ENCODE results near the gene ASCC1.

ASCC1 gene

DNA sequence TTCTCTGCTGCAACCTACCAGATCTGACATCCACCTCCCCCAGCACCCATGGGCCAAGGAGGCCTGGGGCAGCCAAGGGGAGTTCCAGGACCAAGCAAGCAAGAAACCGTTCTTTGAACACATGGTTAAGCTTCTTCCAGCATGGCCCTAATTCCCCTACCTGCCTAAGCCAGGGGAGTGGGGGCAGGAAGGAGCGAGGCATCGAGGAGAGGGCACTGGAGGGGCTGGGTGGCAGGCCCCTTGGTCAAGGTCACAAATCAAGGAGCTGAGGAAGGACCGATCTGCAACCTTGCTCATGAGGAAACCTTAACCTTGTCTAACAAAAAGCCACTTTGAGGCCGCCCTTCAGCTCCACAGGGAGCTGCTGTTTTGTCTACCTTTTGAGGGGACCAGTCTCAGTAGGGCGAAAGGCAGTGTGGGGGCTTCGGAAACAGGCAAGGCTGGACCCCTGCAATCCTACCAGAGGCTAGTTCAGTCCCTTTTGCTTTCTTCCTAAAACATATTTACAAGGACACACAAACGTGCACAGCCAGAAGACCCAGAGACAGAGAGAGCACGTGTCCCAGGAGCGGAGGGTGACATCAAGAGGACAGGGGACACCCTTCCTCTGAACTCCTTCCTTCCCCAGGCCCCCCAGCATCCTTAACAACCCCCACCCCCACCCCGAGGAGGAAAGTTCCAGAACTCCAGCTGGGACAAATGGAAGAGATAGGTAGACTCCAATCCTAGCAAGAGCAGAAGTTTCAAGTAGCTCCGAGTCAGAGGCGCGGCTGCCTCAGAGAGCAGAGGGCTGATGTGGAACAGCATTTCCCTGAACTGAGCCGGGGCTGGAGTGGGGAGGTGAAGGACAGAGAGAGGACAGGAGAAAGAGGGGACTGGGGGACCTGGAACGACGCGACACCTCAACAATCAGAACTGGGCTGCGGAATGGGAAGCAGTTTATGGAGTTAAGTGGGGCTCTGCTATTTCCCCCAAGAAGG lies 155.9 kb downstream of the ASCC1 start:
- Histone ChIP-seq H3K79me2 (ENCODE audit: control insufficient read depth, insufficient read depth, low read length) (no peaks in the 10 kb centered on the region), H3K4me3 (ENCODE audit: low read length) (no peak overlapping the region), H2BK120ac (ENCODE audit: low read depth, low read length) (no peak overlapping the region), H3K79me1 (ENCODE audit: low read length) (no peaks in the 10 kb centered on the region), H2BK5ac (ENCODE audit: low read length) (no peak overlapping the region), H3K4ac (ENCODE audit: low read depth, low read length) (no peak overlapping the region), H3K27ac (ENCODE audit: low read depth, low read length) (no peak overlapping the region), H3K27me3 (ENCODE audit: insufficient read depth, low read length, poor library complexity) (no peaks in the 10 kb centered on the region), H3K4me1 (ENCODE audit: control insufficient read depth, low read depth, low read length) (no peaks in the 10 kb centered on the region), H2BK15ac (replicated peaks; ENCODE audit: low read depth) (no peak overlapping the region), H3K36me3 (ENCODE audit: control insufficient read depth, insufficient read depth, low read length) (no peaks in the 10 kb centered on the region), H3K4me2 (ENCODE audit: low read length) (no peak overlapping the region), H4K8ac (ENCODE audit: low read depth, low read length) (no peak overlapping the region), H3K23ac (ENCODE audit: low read length) (no peak overlapping the region), H3K18ac (ENCODE audit: low read length) (no peak overlapping the region), H2AK5ac (ENCODE audit: low read length) (no peak overlapping the region), H4K5ac (ENCODE audit: low read length) (no peak overlapping the region), H3K56ac (ENCODE audit: low read length) (peak overlapping the region; percentile 38), H3K9ac (ENCODE audit: low read length) (no peak overlapping the region)
- DNase-seq: no peak
- no CpG with 5 or more reads among the region's 19 CpGs for WGBS (ENCODE audit: extremely low coverage, insufficient coverage, low lambda C conversion rate)

DNA sequence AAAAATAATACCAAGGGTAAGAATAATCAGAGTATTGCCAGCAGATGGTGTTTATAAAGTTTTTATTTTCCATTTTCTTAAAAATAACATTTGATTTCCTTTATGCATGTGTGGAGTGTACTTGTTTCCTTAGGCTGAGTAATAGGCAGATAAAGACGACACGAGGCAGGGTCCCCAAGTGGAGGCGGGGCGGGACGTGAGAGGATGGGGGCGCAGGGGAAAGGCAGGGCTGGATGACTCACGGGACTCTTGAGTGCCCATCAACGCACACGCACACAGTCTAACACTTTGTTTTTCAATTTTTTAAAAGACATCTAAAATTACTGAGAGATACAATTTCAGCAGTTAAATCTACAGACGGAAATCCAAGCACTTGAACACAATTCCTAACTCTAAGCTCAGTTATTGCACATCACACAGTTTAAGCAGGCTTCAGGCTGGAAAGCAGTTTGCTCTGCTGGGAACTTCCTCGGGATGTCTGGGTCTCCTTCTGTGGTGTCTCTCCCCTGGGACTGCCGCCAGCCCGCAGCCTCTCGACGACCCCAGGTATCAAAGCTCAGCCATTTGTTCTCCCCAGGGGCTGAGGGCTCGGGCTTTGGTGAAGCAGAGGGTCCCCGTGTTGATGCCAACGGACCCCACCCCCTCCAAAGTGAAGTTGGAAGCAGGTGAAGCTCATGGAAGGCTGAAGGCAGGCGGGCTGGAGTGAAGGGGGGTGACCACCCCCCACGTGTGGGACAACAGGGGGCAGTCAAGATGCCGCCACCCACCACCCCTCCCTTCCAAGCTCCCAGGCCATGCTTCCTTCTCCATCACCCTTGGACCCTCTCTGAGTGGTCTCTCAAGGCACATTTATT lies 156.9 kb downstream of the ASCC1 start:
- Histone ChIP-seq H3K4me3 (ENCODE audit: low read length) (no peak overlapping the region), H3K4ac (ENCODE audit: low read depth, low read length) (no peak overlapping the region), H2BK5ac (ENCODE audit: low read length) (no peak overlapping the region), H3K79me2 (ENCODE audit: control insufficient read depth, insufficient read depth, low read length) (no peaks in the 10 kb centered on the region), H2AK5ac (ENCODE audit: low read length) (no peak overlapping the region), H4K8ac (ENCODE audit: low read depth, low read length) (no peak overlapping the region), H3K79me1 (ENCODE audit: low read length) (no peaks in the 10 kb centered on the region), H3K27ac (ENCODE audit: low read depth, low read length) (no peak overlapping the region), H3K9ac (ENCODE audit: low read length) (no peak overlapping the region), H4K5ac (ENCODE audit: low read length) (no peak overlapping the region), H3K18ac (ENCODE audit: low read length) (no peak overlapping the region), H3K23ac (ENCODE audit: low read length) (no peak overlapping the region), H3K27me3 (ENCODE audit: insufficient read depth, low read length, poor library complexity) (no peaks in the 10 kb centered on the region), H2BK120ac (ENCODE audit: low read depth, low read length) (no peak overlapping the region), H3K36me3 (ENCODE audit: control insufficient read depth, insufficient read depth, low read length) (no peaks in the 10 kb centered on the region), H2BK15ac (replicated peaks; ENCODE audit: low read depth) (no peak overlapping the region), H3K4me2 (ENCODE audit: low read length) (no peak overlapping the region), H3K56ac (ENCODE audit: low read length) (peak overlapping the region; percentile 5), H3K4me1 (ENCODE audit: control insufficient read depth, low read depth, low read length) (no peaks in the 10 kb centered on the region)
- WGBS (ENCODE audit: extremely low coverage, insufficient coverage, low lambda C conversion rate): no CpG with 5 or more reads among the region's 21 CpGs
- DNase-seq: no peak

DNA sequence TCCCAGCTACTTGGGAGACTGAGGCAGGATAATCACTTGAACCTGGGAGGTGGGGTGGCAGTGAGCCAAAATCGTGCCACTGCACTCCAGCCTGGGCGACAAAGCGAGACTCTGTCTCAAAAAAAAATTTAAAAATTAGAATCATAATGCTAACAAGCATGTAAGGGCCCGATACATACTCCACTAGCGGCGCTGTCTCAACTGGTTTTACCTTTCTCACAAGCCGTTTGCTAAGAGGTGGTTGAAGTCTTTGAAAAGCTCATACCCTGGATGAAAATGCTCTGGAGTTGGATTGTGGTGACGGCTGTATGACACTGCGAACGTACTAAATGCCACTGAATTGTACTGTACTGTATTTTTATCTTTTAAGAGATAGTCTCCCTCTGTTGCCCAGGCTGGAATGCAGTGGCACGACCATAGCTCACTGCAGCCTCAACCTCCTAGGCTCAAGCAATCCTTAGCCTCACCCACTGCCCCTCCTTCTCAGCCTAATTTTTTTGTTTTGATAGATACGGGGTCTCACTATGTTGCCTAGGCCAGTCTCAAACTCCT lies 157.7 kb downstream of the ASCC1 start:
- H3K79me2 ChIP-seq (ENCODE audit: control insufficient read depth, insufficient read depth, low read length): no peaks in the 10 kb centered on the region
- H4K8ac ChIP-seq (ENCODE audit: low read depth, low read length): no peak overlapping the region
- H3K4me2 ChIP-seq (ENCODE audit: low read length): no peak overlapping the region
- H3K36me3 ChIP-seq (ENCODE audit: control insufficient read depth, insufficient read depth, low read length): no peaks in the 10 kb centered on the region
- H4K5ac ChIP-seq (ENCODE audit: low read length): no peak overlapping the region
- no peak for DNase-seq
- no peaks in the 10 kb centered on the region for H3K4me1 ChIP-seq (ENCODE audit: control insufficient read depth, low read depth, low read length)
- H2BK5ac ChIP-seq (ENCODE audit: low read length): no peak overlapping the region
- H3K4me3 ChIP-seq (ENCODE audit: low read length): no peak overlapping the region
- no peak overlapping the region for H3K27ac ChIP-seq (ENCODE audit: low read depth, low read length)
- no peak overlapping the region for H2BK120ac ChIP-seq (ENCODE audit: low read depth, low read length)
- H2BK15ac ChIP-seq (replicated peaks; ENCODE audit: low read depth): no peak overlapping the region
- H3K79me1 ChIP-seq (ENCODE audit: low read length): no peaks in the 10 kb centered on the region
- no peak overlapping the region for H3K23ac ChIP-seq (ENCODE audit: low read length)
- no peak overlapping the region for H3K56ac ChIP-seq (ENCODE audit: low read length)
- H3K18ac ChIP-seq (ENCODE audit: low read length): no peak overlapping the region
- no peak overlapping the region for H2AK5ac ChIP-seq (ENCODE audit: low read length)
- H3K9ac ChIP-seq (ENCODE audit: low read length): no peak overlapping the region
- H3K27me3 ChIP-seq (ENCODE audit: insufficient read depth, low read length, poor library complexity): no peaks in the 10 kb centered on the region
- no CpG with 5 or more reads among the region's 12 CpGs for WGBS (ENCODE audit: extremely low coverage, insufficient coverage, low lambda C conversion rate)
- H3K4ac ChIP-seq (ENCODE audit: low read depth, low read length): no peak overlapping the region

DNA sequence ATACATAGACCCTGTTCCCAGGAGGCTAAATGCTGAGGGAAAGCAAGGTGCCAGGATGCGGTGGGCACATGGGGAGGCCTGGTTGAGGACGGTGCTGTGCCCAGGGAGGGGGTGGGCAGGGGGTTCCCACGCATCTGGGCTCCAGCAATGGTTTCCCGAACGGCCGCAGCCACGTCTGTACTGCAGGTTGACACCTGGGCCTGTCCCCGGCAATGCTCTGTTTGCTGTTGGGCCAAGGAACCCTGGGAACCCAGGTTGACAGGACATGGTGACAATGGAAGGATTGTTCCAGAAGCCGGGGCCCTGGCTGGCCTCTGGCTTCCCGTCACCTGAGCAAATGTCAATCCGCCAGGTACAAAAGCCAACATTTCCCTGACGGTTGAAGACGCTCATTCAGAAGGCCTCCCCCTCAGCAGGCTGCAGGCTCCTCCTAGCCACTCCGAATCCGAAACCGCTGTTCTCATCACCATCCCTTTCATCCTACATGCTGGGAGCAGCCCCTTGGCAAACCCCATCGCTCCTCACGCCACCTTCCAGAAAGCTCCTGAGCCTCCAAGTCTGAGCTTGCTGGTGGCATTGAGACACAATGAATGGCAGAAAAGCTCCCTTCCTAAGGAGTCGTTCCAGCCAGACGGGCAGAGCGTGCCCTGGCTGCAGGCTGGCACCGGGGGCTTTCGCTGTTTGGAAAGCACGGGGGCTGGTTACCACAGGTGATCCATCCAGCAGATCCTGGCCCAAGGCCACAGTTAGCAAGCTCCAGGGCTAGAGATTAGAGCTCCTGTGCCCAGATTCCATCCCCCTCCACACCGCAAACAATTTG lies 158.9 kb downstream of the ASCC1 start:
- Histone ChIP-seq H2AK5ac (ENCODE audit: low read length) (no peak overlapping the region), H2BK15ac (replicated peaks; ENCODE audit: low read depth) (no peak overlapping the region), H3K9ac (ENCODE audit: low read length) (no peak overlapping the region), H2BK5ac (ENCODE audit: low read length) (no peak overlapping the region), H3K4me3 (ENCODE audit: low read length) (no peak overlapping the region), H3K4ac (ENCODE audit: low read depth, low read length) (no peak overlapping the region), H3K27ac (ENCODE audit: low read depth, low read length) (no peak overlapping the region), H3K27me3 (ENCODE audit: insufficient read depth, low read length, poor library complexity) (no peaks in the 10 kb centered on the region), H3K79me1 (ENCODE audit: low read length) (no peaks in the 10 kb centered on the region), H3K23ac (ENCODE audit: low read length) (no peak overlapping the region), H3K56ac (ENCODE audit: low read length) (no peak overlapping the region), H3K4me1 (ENCODE audit: control insufficient read depth, low read depth, low read length) (no peaks in the 10 kb centered on the region), H3K36me3 (ENCODE audit: control insufficient read depth, insufficient read depth, low read length) (no peaks in the 10 kb centered on the region), H4K8ac (ENCODE audit: low read depth, low read length) (no peak overlapping the region), H3K18ac (ENCODE audit: low read length) (no peak overlapping the region), H2BK120ac (ENCODE audit: low read depth, low read length) (no peak overlapping the region), H3K79me2 (ENCODE audit: control insufficient read depth, insufficient read depth, low read length) (no peaks in the 10 kb centered on the region), H3K4me2 (ENCODE audit: low read length) (no peak overlapping the region), H4K5ac (ENCODE audit: low read length) (no peak overlapping the region)
- WGBS (ENCODE audit: extremely low coverage, insufficient coverage, low lambda C conversion rate): no CpG with 5 or more reads among the region's 25 CpGs
- DNase-seq: no peak

DNA sequence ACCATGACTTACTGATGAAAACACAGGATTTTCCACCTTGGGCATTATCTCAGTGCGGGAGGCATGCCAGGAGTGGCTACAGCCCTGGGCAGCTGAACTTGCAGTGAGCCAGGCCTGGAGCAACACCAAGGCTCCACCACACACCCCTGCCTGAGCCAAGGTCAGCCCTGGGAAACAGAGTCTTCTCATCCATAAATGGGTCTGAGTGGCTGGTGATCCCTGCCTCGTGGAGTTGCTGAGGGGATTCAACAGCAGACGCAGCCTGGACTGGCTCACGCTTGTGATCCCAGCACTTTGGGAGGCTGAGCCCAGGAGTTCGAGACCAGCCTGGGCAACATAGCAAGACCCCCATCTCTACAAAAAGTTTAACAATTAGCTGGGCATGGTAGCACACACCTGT lies 160.0 kb downstream of the ASCC1 start:
- no peak overlapping the region for H3K4me3 ChIP-seq (ENCODE audit: low read length)
- H3K36me3 ChIP-seq (ENCODE audit: control insufficient read depth, insufficient read depth, low read length): no peaks in the 10 kb centered on the region
- no peak overlapping the region for H3K18ac ChIP-seq (ENCODE audit: low read length)
- H3K79me1 ChIP-seq (ENCODE audit: low read length): no peaks in the 10 kb centered on the region
- H3K56ac ChIP-seq (ENCODE audit: low read length): no peak overlapping the region
- H3K4ac ChIP-seq (ENCODE audit: low read depth, low read length): no peak overlapping the region
- H3K79me2 ChIP-seq (ENCODE audit: control insufficient read depth, insufficient read depth, low read length): no peaks in the 10 kb centered on the region
- H2AK5ac ChIP-seq (ENCODE audit: low read length): no peak overlapping the region
- no peak overlapping the region for H2BK15ac ChIP-seq (replicated peaks; ENCODE audit: low read depth)
- H4K8ac ChIP-seq (ENCODE audit: low read depth, low read length): no peak overlapping the region
- no CpG with 5 or more reads among the region's 5 CpGs for WGBS (ENCODE audit: extremely low coverage, insufficient coverage, low lambda C conversion rate)
- H3K23ac ChIP-seq (ENCODE audit: low read length): no peak overlapping the region
- no peak overlapping the region for H2BK5ac ChIP-seq (ENCODE audit: low read length)
- no peak overlapping the region for H3K27ac ChIP-seq (ENCODE audit: low read depth, low read length)
- H3K27me3 ChIP-seq (ENCODE audit: insufficient read depth, low read length, poor library complexity): no peaks in the 10 kb centered on the region
- no peaks in the 10 kb centered on the region for H3K4me1 ChIP-seq (ENCODE audit: control insufficient read depth, low read depth, low read length)
- H3K4me2 ChIP-seq (ENCODE audit: low read length): no peak overlapping the region
- no peak overlapping the region for H3K9ac ChIP-seq (ENCODE audit: low read length)
- no peak for DNase-seq
- no peak overlapping the region for H2BK120ac ChIP-seq (ENCODE audit: low read depth, low read length)
- H4K5ac ChIP-seq (ENCODE audit: low read length): no peak overlapping the region
